Smooth muscle cell (in vitro differentiated cells): Measurements from ENCODE around the gene TOLLIP. TPM values are rescaled to one million over a fixed set of nuclear protein-coding genes. Genes with fewer than 3 reads are reported as not detected.
"Not testable (repeated sequence)": the region's sequence is repeated elsewhere in the genome, so short reads cannot be mapped to it uniquely, and the experiment has no call there.

ENCODE experiments used
- DNase-seq: peaks from one replicate; lab custom pipeline; 2025; ENCODE audit not compliant: unreplicated experiment; lab: John Stamatoyannopoulos, UW
- H2AFZ ChIP-seq: fragments of 200-600 bp; sonication (generic); 2 replicates; pipeline ENCODE4 v1.6.0; 2016; ENCODE audit warnings: antibody characterized with exemption, low read depth, mild to moderate bottlenecking
- H3F3A ChIP-seq: fragments of 200-600 bp; sonication (generic); 2 replicates; pipeline ENCODE4 v1.6.0; 2017; ENCODE audit warnings: antibody characterized with exemption, low read depth
- H3K27ac ChIP-seq: fragments of 200-600 bp; sonication (generic); 2 replicates; pipeline ENCODE4 v1.5.1; 2016; ENCODE audit warnings: low read depth, mild to moderate bottlenecking
- H3K27me3 ChIP-seq: fragments of 200-600 bp; sonication (generic); 2 replicates; pipeline ENCODE4 v1.6.1; 2016; ENCODE audit warnings: low read depth, mild to moderate bottlenecking
- H3K36me3 ChIP-seq: fragments of 200-600 bp; sonication (generic); 2 replicates; pipeline ENCODE4 v1.5.1; 2016; ENCODE audit warnings: low read depth
- H3K4me1 ChIP-seq: fragments of 200-600 bp; sonication (generic); 2 replicates; pipeline ENCODE4 v1.5.1; 2016; ENCODE audit warnings: low read depth
- H3K4me2 ChIP-seq: fragments of 200-600 bp; sonication (generic); 2 replicates; pipeline ENCODE4 v1.6.0; 2016; ENCODE audit warnings: mild to moderate bottlenecking
- H3K4me3 ChIP-seq: fragments of 200-600 bp; sonication (generic); 2 replicates; pipeline ENCODE4 v1.5.1; 2016; ENCODE audit warnings: mild to moderate bottlenecking
- H3K79me2 ChIP-seq: fragments of 200-600 bp; sonication (generic); 2 replicates; pipeline ENCODE4 v1.6.0; 2016; ENCODE audit warnings: low read depth, mild to moderate bottlenecking
- H3K9ac ChIP-seq: fragments of 200-600 bp; sonication (generic); 2 replicates; pipeline ENCODE4 v1.6.0; 2016; ENCODE audit warnings: low read depth
- H3K9me3 ChIP-seq: fragments of 200-600 bp; sonication (generic); replicated peaks from 2 replicates; pipeline ENCODE4 v1.5.1; 2016; ENCODE audit warnings: low read depth
- H4K20me1 ChIP-seq: fragments of 200-600 bp; sonication (generic); 2 replicates; pipeline ENCODE4 v1.6.0; 2016; ENCODE audit warnings: low read depth
- WGBS: methylation state at CpG from one replicate; pipeline ENCODE4 v1.1.7; 2016; ENCODE audit warnings: low lambda C conversion rate; 5-methylcytosine and 5-hydroxymethylcytosine counted together
- polyA plus RNA-seq: library from polyadenylated mRNA; unstranded; fragments of >200 nt; fragmentation: Nextera tagmentation; extraction: Ambion mirVana; gene quantifications from 2 replicates; pipeline ENCODE4 v1.2.1, GENCODE V29; 2016
- total RNA-seq: library from RNA; depleted of rRNA; stranded (reverse); fragments of >200 nt; gene quantifications from 2 replicates; pipeline ENCODE4 v1.2.3, GENCODE V29; 2014
- TF ChIP-seq, protein P1 (sequence below): fragments of 200-600 bp; sonication (generic); IDR thresholded peaks from 2 replicates; pipeline ENCODE4 v1.5.1; 2017; ENCODE audit warnings: borderline replicate concordance, mild to moderate bottlenecking, antibody characterized with exemption; ENCODE audit not compliant: insufficient read depth, poor library complexity, severe bottlenecking

TOLLIP gene
- total and polyA plus RNA-seq, 2 experiments from 2014 or later: 20.3 to 63.0 TPM

DNA sequence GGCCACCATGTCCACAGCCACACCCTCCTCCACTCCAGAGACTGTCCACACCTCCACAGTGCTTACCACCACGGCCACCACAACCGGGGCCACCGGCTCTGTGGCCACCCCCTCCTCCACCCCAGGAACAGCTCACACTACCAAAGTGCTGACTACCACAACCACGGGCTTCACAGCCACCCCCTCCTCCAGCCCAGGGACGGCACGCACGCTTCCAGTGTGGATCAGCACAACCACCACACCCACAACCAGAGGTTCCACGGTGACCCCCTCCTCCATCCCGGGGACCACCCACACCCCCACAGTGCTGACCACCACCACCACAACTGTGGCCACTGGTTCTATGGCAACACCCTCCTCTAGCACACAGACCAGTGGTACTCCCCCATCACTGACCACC is 64.9 kb downstream of the TOLLIP start:
- not testable (repeated sequence) for H4K20me1 ChIP-seq, H3K9me3 ChIP-seq, H3K27ac ChIP-seq, DNase-seq, H3K36me3 ChIP-seq, H3K4me1 ChIP-seq, H3K79me2 ChIP-seq, H2AFZ ChIP-seq, H3K4me3 ChIP-seq, H3F3A ChIP-seq, H3K27me3 ChIP-seq, H3K4me2 ChIP-seq, H3K9ac ChIP-seq
- 99% methylated on average over 9 of the region's 9 CpGs for WGBS

DNA sequence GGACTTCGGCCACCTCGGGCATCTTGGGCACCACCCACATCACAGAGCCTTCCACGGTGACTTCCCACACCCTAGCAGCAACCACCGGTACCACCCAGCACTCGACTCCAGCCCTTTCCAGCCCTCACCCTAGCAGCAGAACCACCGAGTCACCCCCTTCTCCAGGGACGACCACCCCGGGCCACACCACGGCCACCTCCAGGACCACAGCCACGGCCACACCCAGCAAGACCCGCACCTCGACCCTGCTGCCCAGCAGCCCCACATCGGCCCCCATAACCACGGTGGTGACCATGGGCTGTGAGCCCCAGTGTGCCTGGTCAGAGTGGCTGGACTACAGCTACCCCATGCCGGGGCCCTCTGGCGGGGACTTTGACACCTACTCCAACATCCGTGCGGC is 65.9 kb downstream of the TOLLIP start:
- not testable (repeated sequence) for H3K36me3 ChIP-seq, H3K9me3 ChIP-seq, DNase-seq, H3K79me2 ChIP-seq, H3K27ac ChIP-seq, H3F3A ChIP-seq, H3K4me1 ChIP-seq, H2AFZ ChIP-seq, H3K4me2 ChIP-seq, H3K9ac ChIP-seq, H4K20me1 ChIP-seq, H3K27me3 ChIP-seq, H3K4me3 ChIP-seq
- 97% methylated on average over 12 of the region's 18 CpGs for WGBS

DNA sequence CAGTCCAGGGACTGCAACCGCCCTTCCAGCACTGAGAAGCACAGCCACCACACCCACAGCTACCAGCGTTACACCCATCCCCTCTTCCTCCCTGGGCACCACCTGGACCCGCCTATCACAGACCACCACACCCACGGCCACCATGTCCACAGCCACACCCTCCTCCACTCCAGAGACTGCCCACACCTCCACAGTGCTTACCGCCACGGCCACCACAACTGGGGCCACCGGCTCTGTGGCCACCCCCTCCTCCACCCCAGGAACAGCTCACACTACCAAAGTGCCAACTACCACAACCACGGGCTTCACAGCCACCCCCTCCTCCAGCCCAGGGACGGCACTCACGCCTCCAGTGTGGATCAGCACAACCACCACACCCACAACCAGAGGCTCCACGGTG is 66.7 kb downstream of the TOLLIP start:
- H2AFZ ChIP-seq, H3K27me3 ChIP-seq, H3K36me3 ChIP-seq, H3K79me2 ChIP-seq, H3K27ac ChIP-seq, H3F3A ChIP-seq, H3K9ac ChIP-seq, H4K20me1 ChIP-seq, H3K4me1 ChIP-seq, DNase-seq, H3K4me3 ChIP-seq, H3K9me3 ChIP-seq, H3K4me2 ChIP-seq: not testable (repeated sequence)
- WGBS: 95% methylated on average over 10 of the region's 11 CpGs

DNA sequence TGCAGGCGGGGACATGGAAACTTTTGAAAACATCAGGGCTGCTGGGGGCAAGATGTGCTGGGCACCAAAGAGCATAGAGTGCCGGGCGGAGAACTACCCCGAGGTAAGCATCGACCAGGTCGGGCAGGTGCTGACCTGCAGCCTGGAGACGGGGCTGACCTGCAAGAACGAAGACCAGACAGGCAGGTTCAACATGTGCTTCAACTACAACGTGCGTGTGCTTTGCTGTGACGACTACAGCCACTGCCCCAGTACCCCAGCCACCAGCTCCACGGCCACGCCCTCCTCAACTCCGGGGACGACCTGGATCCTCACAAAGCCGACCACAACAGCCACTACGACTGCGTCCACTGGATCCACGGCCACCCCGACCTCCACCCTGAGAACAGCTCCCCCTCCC is 67.1 kb downstream of the TOLLIP start:
- no peaks in the 10 kb centered on the region for H3K9me3 ChIP-seq
- no peaks in the 10 kb centered on the region for H3K27me3 ChIP-seq
- H2AFZ ChIP-seq: no peak overlapping the region
- H3K4me1 ChIP-seq: no peaks in the 10 kb centered on the region
- TF ChIP-seq, protein P1, sequence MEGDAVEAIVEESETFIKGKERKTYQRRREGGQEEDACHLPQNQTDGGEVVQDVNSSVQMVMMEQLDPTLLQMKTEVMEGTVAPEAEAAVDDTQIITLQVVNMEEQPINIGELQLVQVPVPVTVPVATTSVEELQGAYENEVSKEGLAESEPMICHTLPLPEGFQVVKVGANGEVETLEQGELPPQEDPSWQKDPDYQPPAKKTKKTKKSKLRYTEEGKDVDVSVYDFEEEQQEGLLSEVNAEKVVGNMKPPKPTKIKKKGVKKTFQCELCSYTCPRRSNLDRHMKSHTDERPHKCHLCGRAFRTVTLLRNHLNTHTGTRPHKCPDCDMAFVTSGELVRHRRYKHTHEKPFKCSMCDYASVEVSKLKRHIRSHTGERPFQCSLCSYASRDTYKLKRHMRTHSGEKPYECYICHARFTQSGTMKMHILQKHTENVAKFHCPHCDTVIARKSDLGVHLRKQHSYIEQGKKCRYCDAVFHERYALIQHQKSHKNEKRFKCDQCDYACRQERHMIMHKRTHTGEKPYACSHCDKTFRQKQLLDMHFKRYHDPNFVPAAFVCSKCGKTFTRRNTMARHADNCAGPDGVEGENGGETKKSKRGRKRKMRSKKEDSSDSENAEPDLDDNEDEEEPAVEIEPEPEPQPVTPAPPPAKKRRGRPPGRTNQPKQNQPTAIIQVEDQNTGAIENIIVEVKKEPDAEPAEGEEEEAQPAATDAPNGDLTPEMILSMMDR: no peak
- H4K20me1 ChIP-seq: no peaks in the 10 kb centered on the region
- no peak for DNase-seq
- no peak overlapping the region for H3K9ac ChIP-seq
- H3K27ac ChIP-seq: no peak overlapping the region
- no peaks in the 10 kb centered on the region for H3F3A ChIP-seq
- 97% methylated on average over 20 of the region's 20 CpGs for WGBS
- H3K4me2 ChIP-seq: no peak overlapping the region
- H3K36me3 ChIP-seq: no peaks in the 10 kb centered on the region
- no peak overlapping the region for H3K4me3 ChIP-seq
- H3K79me2 ChIP-seq: no peaks in the 10 kb centered on the region

DNA sequence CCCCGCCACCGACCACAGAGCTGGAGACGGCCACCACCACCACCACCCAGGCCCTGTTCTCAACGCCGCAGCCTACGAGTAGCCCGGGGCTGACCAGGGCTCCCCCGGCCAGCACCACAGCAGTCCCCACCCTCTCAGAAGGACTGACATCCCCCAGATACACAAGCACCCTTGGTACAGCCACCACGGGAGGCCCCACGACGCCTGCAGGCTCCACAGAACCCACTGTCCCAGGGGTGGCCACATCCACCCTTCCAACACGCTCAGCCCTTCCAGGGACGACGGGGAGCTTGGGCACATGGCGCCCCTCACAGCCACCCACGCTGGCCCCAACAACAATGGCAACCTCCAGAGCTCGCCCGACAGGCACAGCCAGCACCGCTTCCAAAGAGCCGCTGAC is 67.7 kb downstream of the TOLLIP start:
- DNase-seq: no peak
- Histone ChIP-seq H3K9ac (no peak overlapping the region), H3K4me3 (no peak overlapping the region), H3K79me2 (no peaks in the 10 kb centered on the region), H3K4me2 (no peak overlapping the region), H3K36me3 (no peaks in the 10 kb centered on the region), H2AFZ (no peak overlapping the region), H3F3A (no peaks in the 10 kb centered on the region), H3K27me3 (no peaks in the 10 kb centered on the region), H3K9me3 (no peaks in the 10 kb centered on the region), H4K20me1 (no peaks in the 10 kb centered on the region), H3K27ac (no peak overlapping the region), H3K4me1 (no peaks in the 10 kb centered on the region)
- TF ChIP-seq, protein P1: no peak
- 93% methylated on average over 20 of the region's 20 CpGs for WGBS
